GM18511 (cell line): ENCODE data around the gene HYAL1.
"Not testable (repeated sequence)": the region's sequence is repeated elsewhere in the genome, so short reads cannot be mapped to it uniquely, and the experiment has no call there.

Experiments
- ATAC-seq: cut with Tn5 transposase; IDR thresholded peaks from one replicate; pipeline ENCODE4 v1.9.1; 2021; ENCODE audit warnings: mild to moderate bottlenecking, moderate library complexity; ENCODE audit not compliant: unreplicated experiment

The HYAL1 gene

GRCh38 chr3:50319894-50320625 is 16.7 kb upstream of the HYAL1 start:
- ATAC-seq = no peak

DNA sequence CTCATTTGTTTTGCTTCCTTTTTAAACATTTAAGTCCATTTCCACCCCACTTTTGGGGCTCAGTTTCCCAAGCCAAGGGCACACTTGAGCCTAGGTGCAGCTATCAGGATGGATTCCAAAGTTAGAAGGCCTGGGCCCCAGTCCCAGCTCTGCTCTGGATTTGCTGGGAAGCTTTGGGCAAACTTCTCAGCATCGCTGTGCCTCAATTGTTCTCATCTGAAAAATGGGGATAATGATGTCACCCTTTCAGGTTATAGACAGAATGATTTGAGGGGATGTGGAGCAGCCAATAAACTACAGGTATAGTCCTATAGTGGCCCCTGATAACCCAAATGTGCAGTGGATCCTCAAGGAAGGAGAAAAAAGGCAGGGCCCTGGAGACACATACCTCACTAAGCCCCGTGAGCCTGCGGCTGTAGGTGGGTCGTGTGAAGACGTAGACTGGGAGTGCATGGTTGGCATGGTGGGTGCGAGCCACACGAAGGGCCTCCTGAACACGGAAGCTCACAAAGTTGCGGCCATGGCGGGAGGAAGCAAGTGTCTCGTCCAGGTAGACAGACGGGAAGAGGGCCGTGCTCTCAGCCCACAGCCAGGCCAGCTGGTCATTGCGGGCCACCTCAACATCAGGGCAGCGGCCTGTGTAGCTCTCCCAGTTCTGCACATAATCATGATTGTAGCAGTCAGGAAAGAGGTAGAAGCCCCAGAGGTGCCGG is 16.0 kb upstream of the HYAL1 start:
- ATAC-seq = no peak

DNA sequence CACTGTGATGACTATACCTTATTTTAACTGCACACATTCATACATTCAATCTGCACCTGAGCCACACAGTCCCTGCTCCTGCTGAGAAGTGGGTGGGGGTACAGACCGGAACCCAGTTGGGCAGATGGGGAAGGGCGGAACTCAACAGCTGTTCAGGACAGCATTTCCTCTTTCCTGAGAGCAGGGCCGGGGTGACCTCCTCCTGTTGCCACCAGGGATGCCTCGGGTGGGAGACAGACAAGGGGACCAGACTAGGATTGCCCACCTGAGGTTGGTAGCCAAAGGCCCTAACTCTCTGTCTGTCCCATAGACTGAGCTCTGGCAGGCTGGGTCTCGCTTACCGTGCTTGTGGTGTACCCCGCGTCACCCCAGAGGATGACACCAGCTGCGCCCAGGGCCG is 15.2 kb upstream of the HYAL1 start:
- ATAC-seq = no peak

GRCh38 chr3:50318163-50318562 is 14.8 kb upstream of the HYAL1 start:
- no peak for ATAC-seq

- ATAC-seq = no peak
Observed at GRCh38 chr3:50317300-50317699, 13.9 kb upstream of the HYAL1 start.

DNA sequence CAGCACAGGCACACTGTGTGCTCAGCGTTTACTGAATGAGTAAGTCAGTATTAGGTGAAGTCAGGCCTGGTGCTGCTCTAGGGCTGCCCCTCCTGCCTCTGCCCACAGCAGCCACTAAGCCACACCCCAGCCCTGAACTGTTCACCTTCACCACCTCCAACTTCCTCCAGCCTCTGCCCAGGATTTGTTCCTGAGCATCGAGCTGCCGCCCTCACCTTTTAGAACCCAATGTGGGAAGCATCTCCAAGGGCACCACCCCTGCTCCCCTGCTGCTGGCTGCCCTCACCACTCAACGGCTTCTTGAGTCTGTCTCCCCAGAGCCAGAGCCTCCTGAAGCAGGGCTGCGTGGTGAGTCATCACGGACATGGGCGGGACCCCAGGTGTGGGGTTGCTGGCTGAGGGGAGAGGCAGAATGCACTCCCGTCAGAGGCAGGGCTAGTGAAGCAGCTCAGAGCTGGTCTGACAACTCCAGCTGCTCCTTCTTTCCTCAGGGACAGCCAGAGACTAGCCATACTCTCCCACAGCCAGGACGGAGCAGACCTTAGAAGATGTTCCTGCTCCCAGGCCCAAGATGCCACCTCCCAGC is 13.4 kb upstream of the HYAL1 start:
- ATAC-seq = no peak

DNA sequence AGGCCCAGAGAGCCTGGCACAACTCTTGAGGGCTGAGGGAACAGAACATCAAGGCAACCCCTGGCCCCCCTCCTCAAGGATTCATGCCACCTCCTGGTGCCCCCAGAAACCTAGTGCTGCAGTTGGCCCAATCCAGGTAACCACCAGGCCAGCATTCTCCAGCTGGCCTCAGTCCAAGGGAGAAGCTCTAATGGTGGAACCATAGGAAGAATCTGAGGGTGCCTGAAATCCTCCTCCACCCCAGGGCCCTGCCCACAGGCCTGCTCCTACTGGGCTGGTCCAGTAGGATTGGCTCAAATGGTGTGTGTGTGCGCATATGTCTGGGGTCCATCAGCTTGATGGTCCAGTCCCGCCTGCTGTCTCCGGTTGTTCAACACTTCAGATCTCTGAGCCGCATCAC is 11.4 kb upstream of the HYAL1 start:
- ATAC-seq = no peak

DNA sequence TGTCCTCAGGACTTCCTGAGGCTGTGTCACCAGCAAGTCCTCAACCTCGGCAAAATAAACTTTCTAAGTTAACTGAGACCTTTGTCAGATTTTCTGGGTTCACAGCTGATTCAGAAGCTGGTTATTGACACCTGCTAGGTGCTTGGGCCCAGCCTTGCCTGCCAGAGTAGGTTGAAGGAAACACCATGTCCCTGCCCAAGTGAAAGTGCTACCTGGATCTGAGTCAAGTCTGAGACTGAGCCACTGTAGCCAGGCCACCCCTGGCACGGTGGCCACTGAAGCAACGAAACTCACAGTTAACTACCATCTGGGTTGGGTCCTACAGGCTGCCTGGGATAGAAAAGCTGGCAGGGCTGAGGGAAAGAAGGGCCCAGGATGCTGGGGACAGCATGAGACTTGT is 11.0 kb upstream of the HYAL1 start:
- no peak for ATAC-seq

GRCh38 chr3:50312041-50312440 is 8.7 kb upstream of the HYAL1 start:
- not testable (repeated sequence) for ATAC-seq

GRCh38 chr3:50304601-50305000 is 1.2 kb upstream of the HYAL1 start:
- ATAC-seq = no peak

- no peak for ATAC-seq
Observed at GRCh38 chr3:50302095-50303012, 1.0 kb downstream of the HYAL1 start.

DNA sequence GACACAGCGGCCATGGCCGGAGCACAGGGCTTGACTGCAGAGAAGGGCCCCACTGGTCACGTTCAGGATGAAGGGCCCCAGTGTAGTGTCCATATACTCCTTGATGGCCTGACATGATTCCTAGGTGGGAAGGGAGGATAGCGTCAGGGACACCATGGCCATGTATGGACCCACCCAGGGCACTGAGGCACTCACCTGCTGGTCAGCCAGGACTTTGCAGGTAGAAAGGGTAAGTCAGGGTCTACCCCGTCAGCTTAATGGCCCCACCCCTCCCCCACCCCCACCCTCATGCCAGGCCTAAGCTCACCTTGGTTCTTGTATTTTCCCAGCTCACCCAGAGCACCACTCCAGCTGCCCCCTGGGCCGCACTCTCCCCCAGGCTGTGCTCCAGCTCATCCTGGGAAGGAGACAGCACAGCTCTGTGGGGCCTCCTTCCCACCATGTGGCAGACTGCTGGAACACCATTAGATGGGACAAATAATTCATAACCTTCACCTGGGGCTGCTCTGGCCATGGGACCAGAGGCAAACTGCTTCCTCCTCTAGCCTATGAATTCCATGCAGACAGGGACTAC is 2.6 kb downstream of the HYAL1 start:
- no peak for ATAC-seq

GRCh38 chr3:50299929-50300680 is 3.3 kb downstream of the HYAL1 start:
- ATAC-seq = no peak

DNA sequence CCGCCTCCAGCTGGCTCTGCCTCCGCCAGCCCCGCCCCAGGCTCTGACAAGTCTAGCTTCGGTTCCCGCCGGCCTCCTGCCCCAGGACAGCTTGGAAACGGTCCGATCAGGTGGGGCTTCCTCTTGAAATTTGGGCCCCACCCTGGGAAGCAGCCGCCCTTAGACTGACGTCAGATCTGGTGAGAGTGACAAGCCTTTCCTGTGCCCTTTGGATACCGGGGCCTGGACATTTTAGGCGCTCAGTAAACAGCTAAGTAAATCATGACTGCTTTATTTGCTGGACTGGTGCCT is 3.8 kb downstream of the HYAL1 start:
- no peak for ATAC-seq

- peak; percentile 84 for ATAC-seq
Observed at GRCh38 chr3:50298836-50299637, 4.3 kb downstream of the HYAL1 start, which contains the start of the genes HYAL3 and NAA80. Gene HYAL3, minus strand, starts transcription at chr3:50299405. Its CDS starts 3,803 bp downstream, at chr3:50295602. Gene NAA80, minus strand, starts transcription at chr3:50299405. Its CDS starts 1,942 bp downstream, at chr3:50297463.

GRCh38 chr3:50297896-50298725 is 5.3 kb downstream of the HYAL1 start:
- no peak for ATAC-seq

- no peak for ATAC-seq
Observed at GRCh38 chr3:50297384-50297775, 6.0 kb downstream of the HYAL1 start.

DNA sequence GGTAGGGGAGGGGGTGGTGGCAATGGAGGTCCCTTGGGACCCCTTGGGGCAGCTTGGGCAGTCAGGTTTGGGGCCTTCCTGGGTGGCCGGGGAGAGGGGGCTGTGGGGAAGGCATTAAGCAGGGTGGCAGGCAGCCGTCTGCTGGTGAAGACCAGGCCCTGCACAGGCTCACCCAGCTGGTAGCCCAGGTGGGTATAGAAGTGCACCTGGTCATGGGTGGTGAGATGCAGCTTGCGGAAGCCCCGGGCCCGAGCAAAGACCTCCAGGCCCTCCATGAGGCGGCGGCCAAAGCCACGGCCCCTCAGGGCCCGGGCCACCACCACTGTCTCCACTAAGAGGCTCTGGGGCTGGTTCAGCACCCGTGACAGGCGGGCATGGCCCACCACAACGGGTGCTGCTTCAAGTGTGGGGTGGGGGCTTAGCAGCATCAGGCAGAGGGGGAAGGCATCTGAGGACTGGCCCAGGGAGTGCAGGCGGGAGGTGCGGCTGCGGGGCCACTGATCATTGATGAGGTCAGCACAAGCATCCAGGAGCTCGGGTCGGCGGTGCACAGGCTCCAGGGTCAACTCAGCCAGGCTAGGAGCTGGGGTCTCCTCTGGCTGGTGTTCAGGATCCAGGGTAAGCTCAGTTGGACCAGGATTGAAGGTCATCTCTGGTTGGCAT is 6.5 kb downstream of the HYAL1 start:
- no peak for ATAC-seq
